ENCODE measurements around the gene SOX18.

Gene SOX18

GRCh38 chr20:64075556-64075955 lies 26.1 kb upstream of the SOX18 start:
- TF ChIP-seq ZFX (IDR thresholded peaks at IDR 0.05; ENCODE audit: borderline replicate concordance) (no peak), CTCF (IDR thresholded peaks at IDR 0.05) (no peak)
- no peak overlapping the region for H3K27ac ChIP-seq

- TF ChIP-seq ZFX (IDR thresholded peaks at IDR 0.05; ENCODE audit: borderline replicate concordance) (no peak), CTCF (IDR thresholded peaks at IDR 0.05) (no peak)
- H3K27ac ChIP-seq = no peak overlapping the region
These were observed 25.5 kb upstream of the SOX18 start for GRCh38 chr20:64074963-64075362.

- H3K27ac ChIP-seq = no peak overlapping the region
- no peak for TF ChIP-seq CTCF (IDR thresholded peaks at IDR 0.05)
- TF ChIP-seq ZFX (IDR thresholded peaks at IDR 0.05; ENCODE audit: borderline replicate concordance) = no peak
These were observed 24.8 kb upstream of the SOX18 start for GRCh38 chr20:64074184-64074789.

- H3K27ac ChIP-seq = no peak overlapping the region
- TF ChIP-seq CTCF (IDR thresholded peaks at IDR 0.05) = no peak
- TF ChIP-seq ZFX (IDR thresholded peaks at IDR 0.05; ENCODE audit: borderline replicate concordance) = no peak
These were observed 24.2 kb upstream of the SOX18 start for GRCh38 chr20:64073476-64074183.

GRCh38 chr20:64072498-64073063 lies 23.1 kb upstream of the SOX18 start:
- TF ChIP-seq ZFX (IDR thresholded peaks at IDR 0.05; ENCODE audit: borderline replicate concordance) (no peak), CTCF (IDR thresholded peaks at IDR 0.05) (no peak)
- H3K27ac ChIP-seq = no peak overlapping the region

- no peak for TF ChIP-seq CTCF (IDR thresholded peaks at IDR 0.05)
- no peak for TF ChIP-seq ZFX (IDR thresholded peaks at IDR 0.05; ENCODE audit: borderline replicate concordance)
- no peak overlapping the region for H3K27ac ChIP-seq
These were observed 22.2 kb upstream of the SOX18 start for GRCh38 chr20:64071341-64072332.

Data from 22Rv1 (cell line).